ENCODE results near the gene KCNMB1. TPM values are rescaled to one million over a fixed set of nuclear protein-coding genes. Genes with fewer than 3 reads are reported as not detected.
"Not testable (repeated sequence)": the region's sequence is repeated elsewhere in the genome, so short reads cannot be mapped to it uniquely, and the experiment has no call there.

KCNMB1 gene
- total RNA-seq, 1 experiment from 2014 or later = 0.24 TPM

DNA sequence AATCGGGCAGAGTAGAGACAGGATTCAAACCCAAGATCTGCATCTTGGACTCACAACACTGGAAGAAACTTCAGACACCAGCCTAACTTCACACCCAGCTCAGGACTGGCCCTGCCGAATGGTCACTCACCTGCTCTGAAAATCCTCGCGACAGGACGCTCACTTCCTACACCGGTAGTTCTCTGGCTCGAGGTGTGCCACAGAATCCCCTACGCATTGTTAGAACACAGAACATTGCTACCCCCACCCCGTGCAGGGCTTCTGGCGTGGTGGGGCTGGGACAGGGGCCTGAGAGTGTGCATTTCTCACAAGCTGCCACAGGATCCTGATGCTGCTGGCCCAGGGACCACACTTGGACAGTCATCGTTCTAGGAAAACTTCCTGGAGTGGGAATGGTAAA lies 12.1 kb downstream of the KCNMB1 start (continued):
- TF ChIP-seq, protein P1, sequence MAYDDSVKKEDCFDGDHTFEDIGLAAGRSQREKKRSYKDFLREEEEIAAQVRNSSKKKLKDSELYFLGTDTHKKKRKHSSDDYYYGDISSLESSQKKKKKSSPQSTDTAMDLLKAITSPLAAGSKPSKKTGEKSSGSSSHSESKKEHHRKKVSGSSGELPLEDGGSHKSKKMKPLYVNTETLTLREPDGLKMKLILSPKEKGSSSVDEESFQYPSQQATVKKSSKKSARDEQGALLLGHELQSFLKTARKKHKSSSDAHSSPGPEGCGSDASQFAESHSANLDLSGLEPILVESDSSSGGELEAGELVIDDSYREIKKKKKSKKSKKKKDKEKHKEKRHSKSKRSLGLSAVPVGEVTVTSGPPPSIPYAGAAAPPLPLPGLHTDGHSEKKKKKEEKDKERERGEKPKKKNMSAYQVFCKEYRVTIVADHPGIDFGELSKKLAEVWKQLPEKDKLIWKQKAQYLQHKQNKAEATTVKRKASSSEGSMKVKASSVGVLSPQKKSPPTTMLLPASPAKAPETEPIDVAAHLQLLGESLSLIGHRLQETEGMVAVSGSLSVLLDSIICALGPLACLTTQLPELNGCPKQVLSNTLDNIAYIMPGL (CRISPR knock-in tag; IDR thresholded peaks at IDR 0.05) = no peak
- TF ChIP-seq ZBTB21 (CRISPR knock-in tag; IDR thresholded peaks at IDR 0.05; ENCODE audit: borderline replicate concordance) (no peak), TCF7 (CRISPR knock-in tag; IDR thresholded peaks at IDR 0.05; ENCODE audit: low read depth) (no peak)

DNA sequence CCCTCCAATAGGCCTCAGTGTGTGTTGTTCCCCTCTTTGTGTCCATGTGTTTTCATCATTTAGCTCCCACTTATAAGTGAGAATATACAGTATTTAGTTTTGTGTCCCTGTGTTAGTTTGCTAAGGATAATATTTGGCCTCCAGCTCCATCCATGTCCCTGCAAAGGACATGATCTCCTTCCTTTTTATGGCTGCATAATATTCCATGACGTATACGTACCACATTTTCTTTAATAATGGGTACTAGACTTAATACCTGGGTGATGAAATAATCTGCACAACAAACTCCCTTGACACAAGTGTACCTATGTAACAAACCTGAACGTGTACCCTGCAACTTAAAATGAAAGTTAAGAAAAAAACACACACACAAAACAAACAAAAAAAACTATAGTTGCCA lies 12.6 kb downstream of the KCNMB1 start:
- CTCF ChIA-PET = interaction anchor here (1.4 kb wide), 1 partner anchor 102 kb away, joined by 4 read pairs; no protein-coding TSS in a partner anchor
- ATAC-seq; H3K27me3 Mint-ChIP-seq (ENCODE audit: low read depth); H3K4me3 Mint-ChIP-seq; DNase-seq (ENCODE audit: low spot score); H3K9me3 Mint-ChIP-seq; H3K36me3 Mint-ChIP-seq; H3K27ac Mint-ChIP-seq; H3K4me1 Mint-ChIP-seq; POLR2A ChIA-PET: not testable (repeated sequence)

DNA sequence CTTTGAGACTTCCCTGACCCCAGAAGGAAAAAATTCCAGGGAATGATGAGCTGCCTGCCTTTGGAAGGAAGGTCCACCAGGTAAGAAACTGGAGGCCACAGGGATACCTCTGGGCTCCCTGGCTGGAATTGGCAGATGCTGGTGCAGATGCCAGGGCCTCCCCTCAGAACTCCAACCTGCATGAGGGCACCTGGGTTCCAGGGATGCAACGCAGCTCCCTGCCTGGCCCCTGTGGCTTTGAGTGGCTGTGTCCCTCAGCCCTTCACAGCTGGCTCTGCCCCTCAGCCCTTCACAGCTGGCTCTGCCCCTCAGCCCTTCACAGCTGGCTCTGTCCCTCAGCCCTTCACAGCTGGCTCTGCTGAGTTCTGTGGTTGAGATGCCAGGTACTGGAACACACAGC lies 13.9 kb downstream of the KCNMB1 start:
- ATAC-seq = no peak
- POLR2A ChIA-PET = no interaction called here
- no peak for TF ChIP-seq GRHL2 (CRISPR knock-in tag; IDR thresholded peaks at IDR 0.05; ENCODE audit: insufficient replicate concordance, severe bottlenecking)
- TF ChIP-seq GABPB1 (CRISPR knock-in tag; IDR thresholded peaks at IDR 0.05) = no peak
- no peak for TF ChIP-seq NR2C2 (CRISPR knock-in tag; IDR thresholded peaks at IDR 0.05)
- TF ChIP-seq, protein P2, sequence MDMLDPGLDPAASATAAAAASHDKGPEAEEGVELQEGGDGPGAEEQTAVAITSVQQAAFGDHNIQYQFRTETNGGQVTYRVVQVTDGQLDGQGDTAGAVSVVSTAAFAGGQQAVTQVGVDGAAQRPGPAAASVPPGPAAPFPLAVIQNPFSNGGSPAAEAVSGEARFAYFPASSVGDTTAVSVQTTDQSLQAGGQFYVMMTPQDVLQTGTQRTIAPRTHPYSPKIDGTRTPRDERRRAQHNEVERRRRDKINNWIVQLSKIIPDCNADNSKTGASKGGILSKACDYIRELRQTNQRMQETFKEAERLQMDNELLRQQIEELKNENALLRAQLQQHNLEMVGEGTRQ (CRISPR knock-in tag; IDR thresholded peaks at IDR 0.05) = no peak
- TF ChIP-seq CREM (CRISPR knock-in tag; IDR thresholded peaks at IDR 0.05) = no peak
- no peak for TF ChIP-seq NFATC4 (CRISPR knock-in tag; IDR thresholded peaks at IDR 0.05)
- no peak for TF ChIP-seq ZNF671 (CRISPR knock-in tag; IDR thresholded peaks at IDR 0.05)
- TF ChIP-seq, protein P3, sequence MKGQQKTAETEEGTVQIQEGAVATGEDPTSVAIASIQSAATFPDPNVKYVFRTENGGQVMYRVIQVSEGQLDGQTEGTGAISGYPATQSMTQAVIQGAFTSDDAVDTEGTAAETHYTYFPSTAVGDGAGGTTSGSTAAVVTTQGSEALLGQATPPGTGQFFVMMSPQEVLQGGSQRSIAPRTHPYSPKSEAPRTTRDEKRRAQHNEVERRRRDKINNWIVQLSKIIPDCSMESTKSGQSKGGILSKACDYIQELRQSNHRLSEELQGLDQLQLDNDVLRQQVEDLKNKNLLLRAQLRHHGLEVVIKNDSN (CRISPR knock-in tag; IDR thresholded peaks at IDR 0.05) = no peak
- no peak for TF ChIP-seq OVOL2 (CRISPR knock-in tag; IDR thresholded peaks at IDR 0.05; ENCODE audit: borderline replicate concordance)
- TF ChIP-seq, protein P4, sequence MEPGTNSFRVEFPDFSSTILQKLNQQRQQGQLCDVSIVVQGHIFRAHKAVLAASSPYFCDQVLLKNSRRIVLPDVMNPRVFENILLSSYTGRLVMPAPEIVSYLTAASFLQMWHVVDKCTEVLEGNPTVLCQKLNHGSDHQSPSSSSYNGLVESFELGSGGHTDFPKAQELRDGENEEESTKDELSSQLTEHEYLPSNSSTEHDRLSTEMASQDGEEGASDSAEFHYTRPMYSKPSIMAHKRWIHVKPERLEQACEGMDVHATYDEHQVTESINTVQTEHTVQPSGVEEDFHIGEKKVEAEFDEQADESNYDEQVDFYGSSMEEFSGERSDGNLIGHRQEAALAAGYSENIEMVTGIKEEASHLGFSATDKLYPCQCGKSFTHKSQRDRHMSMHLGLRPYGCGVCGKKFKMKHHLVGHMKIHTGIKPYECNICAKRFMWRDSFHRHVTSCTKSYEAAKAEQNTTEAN (CRISPR knock-in tag; IDR thresholded peaks at IDR 0.05) = no peak
- TF ChIP-seq, protein P5, sequence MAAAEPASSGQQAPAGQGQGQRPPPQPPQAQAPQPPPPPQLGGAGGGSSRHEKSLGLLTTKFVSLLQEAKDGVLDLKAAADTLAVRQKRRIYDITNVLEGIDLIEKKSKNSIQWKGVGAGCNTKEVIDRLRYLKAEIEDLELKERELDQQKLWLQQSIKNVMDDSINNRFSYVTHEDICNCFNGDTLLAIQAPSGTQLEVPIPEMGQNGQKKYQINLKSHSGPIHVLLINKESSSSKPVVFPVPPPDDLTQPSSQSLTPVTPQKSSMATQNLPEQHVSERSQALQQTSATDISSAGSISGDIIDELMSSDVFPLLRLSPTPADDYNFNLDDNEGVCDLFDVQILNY (CRISPR knock-in tag; IDR thresholded peaks at IDR 0.05) = no peak
- no peak for TF ChIP-seq HMGA2 (CRISPR knock-in tag; IDR thresholded peaks at IDR 0.05)
- Mint-ChIP-seq H3K27me3 (ENCODE audit: low read depth) (peaks cover 5% of the 10 kb centered on the region), H3K36me3 (peaks cover 7% of the 10 kb centered on the region), H3K4me1 (peaks cover 3% of the 10 kb centered on the region), H3K9me3 (peaks cover 10% of the 10 kb centered on the region), H3K4me3 (no peak overlapping the region), H3K27ac (no peak overlapping the region)
- CTCF ChIA-PET = interaction anchor here (1.3 to 1.4 kb wide), 2 partner anchors 36 to 101 kb away, joined by 3 to 4 read pairs; no protein-coding TSS in a partner anchor
- no peak for DNase-seq (ENCODE audit: low spot score)

DNA sequence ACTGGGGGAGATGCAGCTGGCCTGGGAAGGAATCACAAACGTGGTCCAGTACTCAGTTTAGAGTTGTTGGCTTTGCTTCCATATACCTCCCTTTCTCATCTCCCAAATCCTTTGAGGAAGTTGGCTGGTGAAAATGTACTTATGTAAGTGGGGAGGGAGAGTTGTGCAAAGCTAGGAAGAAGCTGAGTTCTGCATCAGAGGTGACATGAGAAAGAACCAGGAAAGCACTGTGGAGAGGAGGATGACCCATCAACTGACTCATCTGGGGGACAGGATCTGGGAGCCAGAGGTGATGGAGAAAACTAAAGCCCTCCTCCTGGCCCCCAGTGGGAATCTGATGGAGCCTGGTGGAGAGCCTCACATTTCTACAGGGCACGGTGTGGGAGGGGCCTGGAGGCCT lies 16.2 kb downstream of the KCNMB1 start:
- no peak overlapping the region for H3K4me3 Mint-ChIP-seq
- TF ChIP-seq NR3C1 (CRISPR knock-in tag; conservative IDR thresholded peaks at IDR 0.05; ENCODE audit: low read depth) (no peak), ESRRA (CRISPR knock-in tag; IDR thresholded peaks at IDR 0.05; ENCODE audit: borderline replicate concordance) (no peak)
- TF ChIP-seq, protein P6, sequence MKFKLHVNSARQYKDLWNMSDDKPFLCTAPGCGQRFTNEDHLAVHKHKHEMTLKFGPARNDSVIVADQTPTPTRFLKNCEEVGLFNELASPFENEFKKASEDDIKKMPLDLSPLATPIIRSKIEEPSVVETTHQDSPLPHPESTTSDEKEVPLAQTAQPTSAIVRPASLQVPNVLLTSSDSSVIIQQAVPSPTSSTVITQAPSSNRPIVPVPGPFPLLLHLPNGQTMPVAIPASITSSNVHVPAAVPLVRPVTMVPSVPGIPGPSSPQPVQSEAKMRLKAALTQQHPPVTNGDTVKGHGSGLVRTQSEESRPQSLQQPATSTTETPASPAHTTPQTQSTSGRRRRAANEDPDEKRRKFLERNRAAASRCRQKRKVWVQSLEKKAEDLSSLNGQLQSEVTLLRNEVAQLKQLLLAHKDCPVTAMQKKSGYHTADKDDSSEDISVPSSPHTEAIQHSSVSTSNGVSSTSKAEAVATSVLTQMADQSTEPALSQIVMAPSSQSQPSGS (CRISPR knock-in tag; IDR thresholded peaks at IDR 0.05; ENCODE audit: borderline replicate concordance, low read depth) = no peak
- H3K36me3 Mint-ChIP-seq = peaks cover 7% of the 10 kb centered on the region
- peaks cover 2% of the 10 kb centered on the region; the same call in 1 of the 2 replicates for H3K27me3 Mint-ChIP-seq (ENCODE audit: low read depth)
- ChIA-PET CTCF (interaction anchor here (1.3 kb wide), 1 partner anchor 30 kb away, joined by 3 read pairs; no protein-coding TSS in a partner anchor), POLR2A (no interaction called here)
- no peak overlapping the region for H3K27ac Mint-ChIP-seq
- H3K9me3 Mint-ChIP-seq = peaks cover 10% of the 10 kb centered on the region
- DNase-seq (ENCODE audit: low spot score) = no peak
- H3K4me1 Mint-ChIP-seq = 0 out of 2 replicates have a peak, but pooled peaks cover 3% of the 10 kb centered on the region
- no peak; the same call in 1 of the 2 replicates for ATAC-seq
